GM23248 (cell line): Measurements from ENCODE around the gene KRT13.

ENCODE experiments used
- EZH2 ChIP-seq: fragments of 200-600 bp; sonication (generic); IDR thresholded peaks from 2 replicates; pipeline ENCODE4 v1.6.1; 2018; ENCODE audit warnings: antibody characterized with exemption, mild to moderate bottlenecking; ENCODE audit not compliant: insufficient read depth, poor library complexity, severe bottlenecking
- EZH2phosphoT487 ChIP-seq: fragments of 200-600 bp; sonication (generic); IDR thresholded peaks from 2 replicates; pipeline ENCODE4 v1.6.1; 2018; ENCODE audit warnings: antibody characterized with exemption, moderate library complexity, mild to moderate bottlenecking, low read depth; ENCODE audit not compliant: insufficient read depth

- TF ChIP-seq EZH2phosphoT487 (no peak), EZH2 (no peak)
Measured at GRCh38 chr17:41511116-41511515, 5.7 kb upstream of the KRT13 start.
